B cell (primary cell): ENCODE measurements around the gene REM2. TPM values are rescaled to one million over a fixed set of nuclear protein-coding genes. Genes with fewer than 3 reads are reported as not detected.
"Not testable (repeated sequence)": the region's sequence is repeated elsewhere in the genome, so short reads cannot be mapped to it uniquely, and the experiment has no call there.

Experiments
- ATAC-seq: fragments of 200-7000 bp; cut with Tn5 transposase; one replicate; pipeline ENCODE4 v1.10.0; 2021; ENCODE audit warnings: low read depth, mild to moderate bottlenecking, moderate number of reproducible peaks, moderate library complexity
- CTCF ChIA-PET: fragments of 350-600 bp; sonication (Branson Sonifier 250); formaldehyde crosslinking; loops from one replicate; lab custom pipeline; 2021; ENCODE audit warnings: antibody characterized with exemption, inconsistent platforms; lab: Charles Lee
- POLR2A ChIA-PET: fragments of 350-600 bp; sonication (Branson Sonifier 250); formaldehyde crosslinking; loops from one replicate; lab custom pipeline; 2021; ENCODE audit warnings: antibody characterized with exemption; lab: Charles Lee
- DNase-seq: peaks from one replicate; pipeline ENCODE4 v3.0.0; 2013
- H2AFZ ChIP-seq: 2 replicates; pipeline ENCODE4 v1.6.1; 2012; ENCODE audit warnings: mild to moderate bottlenecking, low read depth, low read length; ENCODE audit not compliant: insufficient read depth, poor library complexity, severe bottlenecking
- H3K27ac ChIP-seq, 2 donors: 1 replicate in 1 of 2; 2 replicates in 1 of 2; pipeline ENCODE4 v1.5.1; 2012 to 2013; ENCODE audit warnings: low read length in 2 of 2, mild to moderate bottlenecking in 2 of 2, moderate library complexity in 1 of 2
- H3K27me3 ChIP-seq, 4 experiments: fragments of 200-600 bp in 1 of 4; sonication (generic) in 1 of 4; replicated peaks in 1 of 4; 1 replicate in 2 of 4; 2 replicates in 2 of 4; pipeline versions ENCODE4 v1.6.1 to v1.7.0; 2013 to 2016; ENCODE audit warnings: low read length in 3 of 4, mild to moderate bottlenecking in 2 of 4, mixed read lengths in 1 of 4, moderate library complexity in 1 of 4; ENCODE audit not compliant: insufficient read depth in 4 of 4, control insufficient read depth in 3 of 4; ENCODE audit errors: control extremely low read depth in 1 of 4
- H3K36me3 ChIP-seq, 2 experiments: replicated peaks in 1 of 2; 1 replicate in 1 of 2; 2 replicates in 1 of 2; pipeline versions ENCODE4 v1.6.1 to v1.7.1; 2013; ENCODE audit warnings: low read length in 1 of 2; ENCODE audit not compliant: insufficient read depth in 2 of 2, control insufficient read depth in 1 of 2; ENCODE audit errors: control extremely low read depth in 1 of 2, extremely low read depth in 1 of 2
- H3K4me1 ChIP-seq, 2 donors: fragments of 200-600 bp in 1 of 2; sonication (generic) in 1 of 2; 1 replicate in 1 of 2; 2 replicates in 1 of 2; pipeline versions ENCODE4 v1.5.1 to v1.6.1; 2013 to 2017; ENCODE audit warnings: low read length in 2 of 2; ENCODE audit not compliant: control insufficient read depth in 2 of 2, insufficient read depth in 2 of 2
- H3K4me2 ChIP-seq: replicated peaks from 2 replicates; pipeline ENCODE3; 2012; ENCODE audit warnings: mild to moderate bottlenecking, low read depth, low read length; ENCODE audit not compliant: poor library complexity, severe bottlenecking
- H3K4me3 ChIP-seq, 5 experiments: fragments of 200-600 bp in 1 of 5; sonication (generic) in 1 of 5; 1 replicate in 3 of 5; 2 replicates in 2 of 5; pipeline versions ENCODE4 v1.5.1 to v1.7.0; 2011 to 2016; ENCODE audit warnings: low read length in 4 of 5, mild to moderate bottlenecking in 4 of 5, low read depth in 2 of 5, control low read depth in 1 of 5, moderate library complexity in 1 of 5; ENCODE audit not compliant: insufficient read depth in 1 of 5; ENCODE audit errors: control extremely low read depth in 1 of 5, extremely low read depth in 1 of 5
- H3K79me2 ChIP-seq: fragments of 200-600 bp; sonication (generic); one replicate; pipeline ENCODE4 v1.6.0; 2016; ENCODE audit warnings: low read length; ENCODE audit not compliant: control insufficient read depth, insufficient read depth
- H3K9ac ChIP-seq: fragments of 200-600 bp; sonication (generic); 2 replicates; pipeline ENCODE4 v1.6.1; 2017; ENCODE audit warnings: mild to moderate bottlenecking, low read length, moderate library complexity
- H3K9me3 ChIP-seq, 3 donors: one replicate each; pipeline versions ENCODE4 v1.6.1 to v1.7.1; 2013; ENCODE audit warnings: low read length in 2 of 3; ENCODE audit not compliant: control insufficient read depth in 2 of 3, insufficient read depth in 1 of 3; ENCODE audit errors: control extremely low read depth in 1 of 3
- H4K20me1 ChIP-seq: 2 replicates; pipeline ENCODE4 v1.6.0; 2012; ENCODE audit warnings: mild to moderate bottlenecking, low read length; ENCODE audit not compliant: insufficient read depth, control insufficient read depth, poor library complexity, severe bottlenecking
- H3K27ac Mint-ChIP-seq: one replicate; pipeline ENCODE4 v1.8.0; 2021; ENCODE audit warnings: mixed read lengths
- H3K27me3 Mint-ChIP-seq: one replicate; pipeline ENCODE4 v1.8.0; 2021; ENCODE audit warnings: mixed read lengths
- H3K4me1 Mint-ChIP-seq: one replicate; pipeline ENCODE4 v1.8.0; 2021; ENCODE audit warnings: mixed read lengths
- H3K4me3 Mint-ChIP-seq: one replicate; pipeline ENCODE4 v1.8.0; 2021; ENCODE audit warnings: mixed read lengths
- H3K9me3 Mint-ChIP-seq: one replicate; pipeline ENCODE4 v1.8.0; 2022; ENCODE audit warnings: mixed read lengths; ENCODE audit not compliant: insufficient read depth
- EZH2 ChIP-seq: IDR thresholded peaks from 2 replicates; pipeline ENCODE4 v1.6.1; 2012; ENCODE audit warnings: borderline replicate concordance, low read depth, mild to moderate bottlenecking, moderate library complexity, low read length; ENCODE audit not compliant: insufficient read depth, poor library complexity, severe bottlenecking
- WGBS: methylation state at CpG from one replicate; pipeline ENCODE4 v1.1.5; 2013; ENCODE audit warnings: missing lambda C conversion rate; ENCODE audit not compliant: insufficient coverage; 5-methylcytosine and 5-hydroxymethylcytosine counted together
- intact Hi-C: fragments of 100-400 bp; cut with micrococcal nuclease; formaldehyde crosslinking; loops from one replicate; pipeline ENCODE4 v1.10.0; 2022
- polyA plus RNA-seq: library from polyadenylated mRNA; depleted of rRNA; stranded (reverse); fragments of >200 nt; gene quantifications from 2 replicates; pipeline ENCODE4 v1.2.3, GENCODE V29; 2012
- total RNA-seq, 2 donors: library from RNA; stranded (reverse); fragments of 120-200 nt in 1 of 2; gene quantifications; 1 replicate in 1 of 2; 2 replicates in 1 of 2; pipeline versions ENCODE4 v1.2.3 to v1.2.4, GENCODE V29; 2013 to 2022
- TF ChIP-seq, protein P1 (sequence below): fragments of 200-600 bp; IDR thresholded peaks from one replicate; pipeline ENCODE4 v1.8.0; 2022; ENCODE audit warnings: antibody characterized with exemption, mild to moderate bottlenecking

Gene REM2
- total and polyA plus RNA-seq, 2 donors (not counting 1 experiment from before 2014, with no cell fraction given) = 5.6 to 12.9 TPM

DNA sequence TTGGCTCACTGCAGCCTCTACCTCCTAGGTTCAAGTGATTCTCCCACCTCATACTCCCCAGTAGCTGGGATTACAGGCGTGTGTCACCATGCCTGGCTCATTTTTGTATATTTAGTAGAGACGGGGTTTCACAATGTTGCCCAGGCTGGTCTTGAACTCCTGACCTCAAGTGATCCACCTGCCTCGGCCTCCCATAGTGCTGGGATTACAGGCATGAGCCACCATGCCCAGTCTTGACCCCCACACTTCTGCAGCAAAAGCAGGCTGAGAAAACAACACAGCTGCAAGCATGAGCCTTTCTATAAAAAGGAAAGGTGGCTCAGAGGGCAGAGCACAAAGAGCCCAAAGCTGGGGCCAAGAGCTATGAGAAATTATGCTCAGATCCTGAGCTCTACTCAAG lies 22.6 kb upstream of the REM2 start:
- H3K4me1 Mint-ChIP-seq, H3K27me3 Mint-ChIP-seq, H3K4me3 Mint-ChIP-seq, intact Hi-C loops, H3K27me3 ChIP-seq, H3K27ac ChIP-seq, DNase-seq, H3K9me3 Mint-ChIP-seq, H3K4me3 ChIP-seq, H3K27ac Mint-ChIP-seq, H3K4me2 ChIP-seq, ATAC-seq, H3K9ac ChIP-seq, H2AFZ ChIP-seq, H3K36me3 ChIP-seq, H3K9me3 ChIP-seq, H3K79me2 ChIP-seq, H4K20me1 ChIP-seq, H3K4me1 ChIP-seq: not testable (repeated sequence)
- POLR2A ChIA-PET = interaction anchor here (0.6 to 0.8 kb wide), 3 partner anchors 27 to 70 kb away, joined by 3 to 5 read pairs (median 4); no protein-coding TSS in a partner anchor
- CTCF ChIA-PET = interaction anchor here (0.7 to 4.6 kb wide), 5 partner anchors 12 to 300 kb away, joined by 3 to 21 read pairs (median 9); partner anchors contain the start of gene LRP10
- 100% methylated on average over 1 of the region's 3 CpGs for WGBS

DNA sequence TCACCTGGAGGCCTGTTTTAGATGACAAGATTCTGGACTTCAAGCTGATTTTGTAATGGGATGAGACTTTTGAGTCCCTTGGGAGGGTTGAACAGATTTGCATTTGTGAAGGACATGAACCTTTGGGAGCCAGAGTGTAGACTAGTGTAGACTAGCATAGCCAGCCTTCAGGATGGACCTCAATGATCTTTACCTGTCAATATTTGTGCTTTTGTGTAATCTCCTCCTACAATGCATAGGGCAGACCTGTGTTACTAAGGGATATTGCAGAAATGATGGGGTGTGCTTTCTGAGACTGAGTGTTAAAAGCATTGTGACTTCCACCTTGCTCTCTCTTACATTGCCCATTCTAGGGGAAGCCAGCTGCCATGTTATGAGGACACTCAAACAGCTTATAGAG lies 21.4 kb upstream of the REM2 start:
- TF ChIP-seq EZH2 = no peak
- TF ChIP-seq, protein P1, sequence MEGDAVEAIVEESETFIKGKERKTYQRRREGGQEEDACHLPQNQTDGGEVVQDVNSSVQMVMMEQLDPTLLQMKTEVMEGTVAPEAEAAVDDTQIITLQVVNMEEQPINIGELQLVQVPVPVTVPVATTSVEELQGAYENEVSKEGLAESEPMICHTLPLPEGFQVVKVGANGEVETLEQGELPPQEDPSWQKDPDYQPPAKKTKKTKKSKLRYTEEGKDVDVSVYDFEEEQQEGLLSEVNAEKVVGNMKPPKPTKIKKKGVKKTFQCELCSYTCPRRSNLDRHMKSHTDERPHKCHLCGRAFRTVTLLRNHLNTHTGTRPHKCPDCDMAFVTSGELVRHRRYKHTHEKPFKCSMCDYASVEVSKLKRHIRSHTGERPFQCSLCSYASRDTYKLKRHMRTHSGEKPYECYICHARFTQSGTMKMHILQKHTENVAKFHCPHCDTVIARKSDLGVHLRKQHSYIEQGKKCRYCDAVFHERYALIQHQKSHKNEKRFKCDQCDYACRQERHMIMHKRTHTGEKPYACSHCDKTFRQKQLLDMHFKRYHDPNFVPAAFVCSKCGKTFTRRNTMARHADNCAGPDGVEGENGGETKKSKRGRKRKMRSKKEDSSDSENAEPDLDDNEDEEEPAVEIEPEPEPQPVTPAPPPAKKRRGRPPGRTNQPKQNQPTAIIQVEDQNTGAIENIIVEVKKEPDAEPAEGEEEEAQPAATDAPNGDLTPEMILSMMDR = no peak
- POLR2A ChIA-PET = interaction anchor here (0.6 kb wide), 1 partner anchor 1587 kb away, joined by 5 read pairs; no protein-coding TSS in a partner anchor
- ATAC-seq (no peak), DNase-seq (no peak)
- intact Hi-C loops = no loop called here
- no peak overlapping the region for H3K4me2 ChIP-seq
- H3K36me3 ChIP-seq = no peaks in the 10 kb centered on the region
- Mint-ChIP-seq H3K9me3 (no peaks in the 10 kb centered on the region), H3K27ac (no peak overlapping the region), H3K4me3 (no peak overlapping the region), H3K4me1 (peaks cover 3% of the 10 kb centered on the region), H3K27me3 (no peaks in the 10 kb centered on the region)
- H3K4me1 ChIP-seq = no peaks in the 10 kb centered on the region
- H3K79me2 ChIP-seq = peaks cover 6% of the 10 kb centered on the region
- H3K9me3 ChIP-seq = peaks cover 0 to 5% (median 2%) of the 10 kb centered on the region in 3 donors
- H3K27me3 ChIP-seq = peaks cover 0 to 3% (median 0%) of the 10 kb centered on the region in 4 experiments
- no peak overlapping the region for H3K4me3 ChIP-seq
- CTCF ChIA-PET = interaction anchor here (0.8 to 4.1 kb wide), 8 partner anchors 8 to 291 kb away, joined by 3 to 17 read pairs (median 6); partner anchors contain the start of gene LRP10
- no peaks in the 10 kb centered on the region for H4K20me1 ChIP-seq
- no peak overlapping the region for H2AFZ ChIP-seq
- H3K9ac ChIP-seq = no peak overlapping the region
- no peak overlapping the region for H3K27ac ChIP-seq
